ENCODE measurements around the gene TEAD1. TPM values are rescaled to one million over a fixed set of nuclear protein-coding genes. Genes with fewer than 3 reads are reported as not detected.

The TEAD1 gene
- total and polyA plus RNA-seq, 2 donors (not counting 3 experiments of a cell fraction or from before 2014, with no cell fraction given), result 15.3 to 49.0 TPM

DNA sequence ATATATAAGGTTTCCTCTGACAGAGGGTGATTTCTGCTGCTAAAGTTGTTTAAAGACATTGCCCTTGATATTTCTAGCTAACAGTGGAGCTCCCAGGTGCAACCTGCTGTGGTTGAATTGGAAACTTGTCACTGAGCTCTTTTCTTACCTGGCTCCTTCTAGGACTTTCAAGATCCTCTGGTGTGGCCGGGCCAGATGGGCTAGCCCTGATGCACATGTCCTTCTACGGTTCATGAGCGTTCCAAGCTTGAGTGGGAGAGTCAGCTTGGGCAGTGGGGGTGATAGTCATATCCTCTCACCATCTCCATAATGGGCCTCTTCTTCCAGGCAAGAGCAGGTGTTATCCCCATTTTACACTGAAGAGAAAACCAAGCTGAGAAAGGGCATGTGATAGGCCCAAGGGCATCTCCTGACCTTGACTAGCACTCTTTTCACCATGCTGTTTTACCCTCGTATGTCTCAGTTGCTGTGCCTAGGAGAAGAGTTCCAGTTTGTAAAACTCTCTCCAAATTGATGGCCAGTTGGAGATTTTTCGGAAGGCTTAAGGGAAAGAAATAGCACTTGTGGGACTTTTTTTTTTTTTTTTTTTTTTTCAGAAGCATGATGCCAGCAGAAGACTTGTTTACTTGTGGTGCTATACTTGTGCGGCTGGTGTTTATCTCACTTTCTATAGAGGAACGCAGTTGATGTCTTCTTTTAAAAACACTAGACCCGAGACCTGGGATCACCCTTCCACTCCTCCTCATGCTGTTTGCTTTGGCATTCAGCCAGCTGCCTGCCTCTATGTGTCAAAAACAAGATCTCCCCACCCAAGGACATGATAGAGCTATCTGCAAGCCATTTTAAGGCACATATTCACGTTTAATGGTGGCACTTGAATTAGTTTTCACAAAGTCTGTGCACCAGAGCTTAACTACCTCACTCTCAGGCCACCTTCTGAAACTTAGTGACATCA lies 32.6 kb downstream of the TEAD1 start:
- Histone ChIP-seq H3K27ac (ENCODE audit: insufficient read depth, low read depth, low read length) (no peak overlapping the region), H3K36me3 (ENCODE audit: control insufficient read depth in 2 of 2, extremely low read depth in 1 of 2, insufficient read depth in 2 of 2, low read length in 2 of 2) (no peaks in the 10 kb centered on the region), H3K4me2 (ENCODE audit: insufficient read depth, low read length) (no peak overlapping the region), H3K79me2 (ENCODE audit: control insufficient read depth, insufficient read depth, low read length) (peaks cover 36% of the 10 kb centered on the region), H3K9me3 (replicated peaks; ENCODE audit: control insufficient read depth, insufficient read depth, low read length) (no peaks in the 10 kb centered on the region), H3K9me1 (replicated peaks; ENCODE audit: control insufficient read depth, extremely low read depth, insufficient read depth, low read length) (no peaks in the 10 kb centered on the region), H3K27me3 (ENCODE audit: control insufficient read depth in 2 of 2, insufficient read depth in 2 of 2, low read length in 2 of 2) (no peaks in the 10 kb centered on the region), H4K20me1 (replicated peaks; ENCODE audit: control insufficient read depth, extremely low read depth, insufficient read depth, low read length) (peaks cover 4% of the 10 kb centered on the region), H2AFZ (ENCODE audit: low read depth, low read length) (no peak overlapping the region), H3K4me1 (ENCODE audit: control insufficient read depth, extremely low read depth, insufficient read depth, low read length) (peaks cover 21% of the 10 kb centered on the region), H3K9ac (replicated peaks; ENCODE audit: extremely low read depth, insufficient read depth, low read length) (no peak overlapping the region), H3K4me3 (replicated peaks in 1 of 3; ENCODE audit: insufficient read depth in 1 of 3, low read depth in 1 of 3, low read length in 3 of 3) (no peak overlapping the region)
- intact Hi-C loops (cut with micrococcal nuclease), result no loop called here
- peak; percentile 53 for DNase-seq (ENCODE audit: low read depth, low spot score)
- dilution Hi-C loops (cut with MboI; ENCODE audit: extremely low pct_ligation_motif_present, low sequenced_read_pairs), result no loop called here
- BruUV-seq (replicated peaks), result no TSS peak
- ChIA-PET CTCF (interaction anchor here (1.0 to 1.3 kb wide), 2 partner anchors 12 to 15 kb away, joined by 3 to 4 read pairs; no protein-coding TSS in a partner anchor), POLR2A (interaction anchor here (0.9 kb wide), 1 partner anchor 26 kb away, joined by 3 read pairs; no protein-coding TSS in a partner anchor)
- TF ChIP-seq JUN (IDR thresholded peaks at IDR 0.05; ENCODE audit: borderline replicate concordance, insufficient read depth, insufficient read length, low read depth) (no peak), MYC (IDR thresholded peaks at IDR 0.05; ENCODE audit: low read depth, low read length) (no peak), GATA2 (IDR thresholded peaks at IDR 0.05; ENCODE audit: insufficient read depth, insufficient read length, low read depth, low read length) (no peak), POLR2AphosphoS5 (IDR thresholded peaks at IDR 0.05; ENCODE audit: insufficient read depth, low read depth, low read length) (no peak), EZH2 (IDR thresholded peaks at IDR 0.05; ENCODE audit: borderline replicate concordance, low read depth, low read length, severe bottlenecking) (no peak), POLR2A (IDR thresholded peaks at IDR 0.05; ENCODE audit: low read depth, low read length) (no peak), MAX (IDR thresholded peaks at IDR 0.05; ENCODE audit: insufficient read depth, insufficient read length) (no peak), FOS (IDR thresholded peaks at IDR 0.05; ENCODE audit: borderline replicate concordance, insufficient read depth, low read length) (no peak)
- TF ChIP-seq, protein P1, sequence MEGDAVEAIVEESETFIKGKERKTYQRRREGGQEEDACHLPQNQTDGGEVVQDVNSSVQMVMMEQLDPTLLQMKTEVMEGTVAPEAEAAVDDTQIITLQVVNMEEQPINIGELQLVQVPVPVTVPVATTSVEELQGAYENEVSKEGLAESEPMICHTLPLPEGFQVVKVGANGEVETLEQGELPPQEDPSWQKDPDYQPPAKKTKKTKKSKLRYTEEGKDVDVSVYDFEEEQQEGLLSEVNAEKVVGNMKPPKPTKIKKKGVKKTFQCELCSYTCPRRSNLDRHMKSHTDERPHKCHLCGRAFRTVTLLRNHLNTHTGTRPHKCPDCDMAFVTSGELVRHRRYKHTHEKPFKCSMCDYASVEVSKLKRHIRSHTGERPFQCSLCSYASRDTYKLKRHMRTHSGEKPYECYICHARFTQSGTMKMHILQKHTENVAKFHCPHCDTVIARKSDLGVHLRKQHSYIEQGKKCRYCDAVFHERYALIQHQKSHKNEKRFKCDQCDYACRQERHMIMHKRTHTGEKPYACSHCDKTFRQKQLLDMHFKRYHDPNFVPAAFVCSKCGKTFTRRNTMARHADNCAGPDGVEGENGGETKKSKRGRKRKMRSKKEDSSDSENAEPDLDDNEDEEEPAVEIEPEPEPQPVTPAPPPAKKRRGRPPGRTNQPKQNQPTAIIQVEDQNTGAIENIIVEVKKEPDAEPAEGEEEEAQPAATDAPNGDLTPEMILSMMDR (IDR thresholded peaks at IDR 0.05; ENCODE audit: extremely low read depth in 1 of 2, insufficient read depth in 1 of 2, low read depth in 1 of 2, low read length in 2 of 2), result no peak
- peak; percentile 8 for FAIRE-seq
